ENCODE data around the gene RRAS. TPM values are rescaled to one million over a fixed set of nuclear protein-coding genes. Genes with fewer than 3 reads are reported as not detected.
A peak's percentile ranks its signal among the peaks of the same experiment; 100 is the strongest.
"Not testable (repeated sequence)": the region's sequence is repeated elsewhere in the genome, so short reads cannot be mapped to it uniquely, and the experiment has no call there.

Gene RRAS
- total RNA-seq, 1 experiment from 2014 or later: 43.3 TPM

DNA sequence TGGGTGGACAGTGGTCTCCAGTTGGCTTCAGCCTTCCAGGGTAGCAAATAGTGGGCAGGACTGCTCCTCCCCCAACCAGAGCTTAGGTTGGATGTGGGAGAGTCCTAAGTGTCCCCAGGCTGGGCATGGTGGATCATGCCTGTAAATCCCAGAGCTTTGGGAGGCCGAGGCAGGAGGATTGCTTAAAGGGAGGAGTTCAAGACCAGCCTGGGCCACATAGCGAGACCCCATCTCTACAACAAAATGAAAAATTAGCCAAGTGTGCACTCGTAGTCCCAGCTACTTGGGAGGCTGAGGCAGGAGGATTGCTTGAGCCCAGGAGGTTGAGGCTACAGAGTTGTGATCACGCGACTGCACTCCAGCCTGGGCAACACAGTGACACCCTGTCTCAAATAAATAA is 7.4 kb downstream of the RRAS start:
- no peak for DNase-seq (ENCODE audit: low read depth)

DNA sequence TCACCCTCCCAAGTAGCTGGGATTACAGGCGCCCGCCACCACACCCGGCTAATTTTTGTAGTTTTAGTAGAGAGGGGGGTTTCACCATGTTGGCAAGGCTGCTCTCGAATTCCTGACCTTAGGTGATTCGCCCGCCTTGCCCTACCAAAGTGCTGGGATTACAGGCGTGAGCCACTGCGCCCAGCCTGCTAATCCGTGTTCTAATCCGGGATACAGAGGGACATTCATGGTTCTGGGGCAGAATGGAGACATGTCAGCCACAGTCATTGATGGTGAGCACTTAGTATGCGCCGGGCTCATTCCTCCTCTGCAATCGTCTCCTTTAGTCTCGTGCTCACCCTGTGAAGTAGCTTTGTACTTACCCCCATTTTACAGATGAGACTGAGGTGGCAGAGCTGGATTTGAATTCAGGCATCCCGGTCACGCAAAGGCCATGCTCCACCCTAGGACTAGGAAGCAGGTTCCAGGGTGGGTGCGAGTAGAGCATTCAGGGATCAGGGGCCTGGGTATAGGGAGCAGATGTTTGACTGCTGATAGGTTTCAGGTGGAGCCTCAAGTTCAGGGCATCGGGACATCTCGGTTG is 8.2 kb downstream of the RRAS start:
- no peak for DNase-seq (ENCODE audit: low read depth)

DNA sequence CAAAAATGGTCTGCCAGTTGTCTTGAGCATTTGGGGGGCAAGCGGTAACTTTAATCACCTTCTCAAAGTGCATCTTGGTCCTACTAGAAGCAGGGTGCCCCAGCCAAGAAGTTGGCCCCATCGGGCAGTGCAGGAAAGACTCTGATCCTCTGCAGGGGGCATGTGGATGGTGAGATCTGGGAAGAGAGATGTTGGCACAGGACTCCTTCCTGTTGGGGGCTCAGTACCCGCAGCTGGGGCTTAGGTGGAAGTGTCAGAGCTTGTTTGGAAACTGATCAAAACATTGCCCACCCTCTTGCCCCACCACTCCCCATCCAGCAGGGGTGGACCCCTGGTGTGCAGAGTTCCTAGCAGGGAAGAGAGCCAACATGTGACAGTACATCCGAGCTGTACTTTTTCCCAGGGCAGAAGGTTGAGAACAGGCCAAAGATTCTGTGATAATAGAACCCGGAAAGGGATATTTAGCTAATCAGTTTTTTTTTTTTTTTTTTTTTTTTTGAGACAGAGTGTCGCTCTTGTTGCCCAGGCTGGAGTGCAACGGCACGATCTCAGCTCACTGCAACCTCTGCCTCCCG is 8.8 kb downstream of the RRAS start:
- DNase-seq (ENCODE audit: low read depth): peak; percentile 31

DNA sequence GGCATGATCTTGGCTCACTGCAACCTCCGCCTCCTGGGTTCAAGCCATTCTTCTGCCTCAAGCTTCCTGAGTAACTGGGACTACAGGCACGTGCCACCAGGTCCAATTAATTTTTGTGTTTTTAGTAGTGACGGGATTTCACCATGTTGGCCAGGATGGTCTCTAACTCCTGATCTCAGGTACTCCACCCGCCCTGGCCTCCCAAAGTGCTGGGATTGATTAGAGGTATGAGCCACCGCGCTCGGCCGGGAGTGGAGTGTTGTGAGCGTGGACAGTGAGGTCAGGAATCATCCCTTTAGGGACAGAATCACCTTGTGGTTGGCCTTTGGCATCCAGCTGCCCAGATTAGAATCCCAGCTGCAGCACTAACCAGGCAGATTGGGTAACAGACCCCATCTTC is 10.3 kb downstream of the RRAS start:
- DNase-seq (ENCODE audit: low read depth): no peak

DNA sequence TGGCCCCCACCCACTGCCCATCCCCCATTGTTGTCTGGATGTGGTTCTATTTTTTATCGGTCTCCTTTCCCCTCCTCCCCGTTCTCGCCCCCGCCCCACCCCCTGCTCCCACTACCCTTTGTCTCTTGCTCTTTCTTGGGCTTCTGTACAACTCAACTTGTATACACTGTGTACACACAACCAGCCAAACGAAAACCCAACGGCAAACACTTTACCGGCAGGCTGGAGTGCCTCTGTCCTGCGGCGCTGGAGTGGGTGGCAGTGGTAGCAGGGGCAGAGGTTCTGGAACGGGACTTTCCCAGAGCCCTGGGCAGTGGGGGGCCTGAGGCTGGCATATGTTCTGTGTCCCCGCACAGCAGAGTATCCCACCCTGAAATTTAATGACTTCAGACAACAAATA is 13.7 kb downstream of the RRAS start:
- DNase-seq (ENCODE audit: low read depth): no peak

DNA sequence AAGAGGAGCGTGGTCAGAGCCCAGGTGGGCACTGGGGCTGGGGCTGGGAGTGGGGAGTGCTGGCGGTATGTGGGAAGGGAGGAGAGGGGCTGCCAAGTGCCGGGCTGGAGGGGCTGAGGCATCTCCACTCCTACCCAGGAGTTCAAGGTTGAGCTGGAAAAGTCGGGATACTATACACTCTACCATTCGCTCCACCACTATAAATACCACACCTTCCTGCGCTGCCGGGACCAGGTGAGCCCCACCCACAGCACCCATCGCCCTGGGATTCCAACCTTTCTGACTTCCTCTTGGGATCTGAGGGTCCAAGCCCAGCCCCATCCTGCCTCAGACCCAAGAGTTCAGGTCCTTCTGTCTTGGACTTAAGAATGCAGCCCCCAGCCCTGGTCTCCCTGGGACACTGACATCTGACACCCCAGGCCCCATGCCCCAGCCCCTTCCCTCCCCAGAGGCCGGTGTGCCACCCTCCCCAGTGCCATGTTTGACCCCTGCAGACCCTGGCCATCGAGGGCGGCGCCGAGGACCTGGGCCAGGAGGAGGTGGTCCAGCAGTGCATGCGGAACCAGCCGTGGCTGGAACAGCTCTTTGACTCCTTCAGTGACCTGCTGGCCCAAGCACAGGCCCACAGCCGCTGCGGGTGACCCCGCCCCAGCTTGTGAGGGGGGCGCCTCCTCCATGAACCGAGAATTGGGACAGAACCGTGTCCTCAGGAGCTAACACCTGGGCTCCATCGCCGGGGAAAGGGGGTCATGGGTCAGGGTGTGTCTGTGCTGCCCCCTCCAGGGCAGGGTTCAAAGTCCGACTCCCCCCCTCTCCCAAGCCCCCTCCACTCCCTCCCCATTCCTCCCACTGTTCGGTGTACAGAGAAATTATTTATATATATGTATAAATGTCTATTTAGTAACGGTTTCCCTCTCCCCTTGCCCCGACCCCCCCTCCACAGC is 14.7 kb downstream of the RRAS start:
- DNase-seq (ENCODE audit: low read depth): no peak

DNA sequence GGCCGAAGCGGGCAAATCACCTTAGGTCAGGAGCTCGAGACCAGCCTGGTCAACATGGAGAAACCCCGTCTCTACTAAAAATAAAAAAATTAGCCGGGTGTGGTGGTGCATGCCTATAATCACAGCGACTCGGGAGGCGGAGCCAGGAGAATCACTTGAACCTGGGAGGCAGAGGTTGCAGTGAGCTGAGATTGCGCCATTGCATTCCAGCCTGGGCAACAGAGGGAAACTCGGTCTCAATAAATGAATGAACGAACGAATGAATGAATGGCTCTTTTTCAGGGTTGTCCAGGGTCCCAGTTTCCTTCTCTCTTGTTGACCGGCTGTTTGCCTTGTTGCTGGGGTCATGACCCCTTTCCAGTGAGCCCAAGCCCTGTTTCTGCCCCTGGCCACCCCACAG is 22.1 kb downstream of the RRAS start:
- DNase-seq (ENCODE audit: low read depth): not testable (repeated sequence)

DNA sequence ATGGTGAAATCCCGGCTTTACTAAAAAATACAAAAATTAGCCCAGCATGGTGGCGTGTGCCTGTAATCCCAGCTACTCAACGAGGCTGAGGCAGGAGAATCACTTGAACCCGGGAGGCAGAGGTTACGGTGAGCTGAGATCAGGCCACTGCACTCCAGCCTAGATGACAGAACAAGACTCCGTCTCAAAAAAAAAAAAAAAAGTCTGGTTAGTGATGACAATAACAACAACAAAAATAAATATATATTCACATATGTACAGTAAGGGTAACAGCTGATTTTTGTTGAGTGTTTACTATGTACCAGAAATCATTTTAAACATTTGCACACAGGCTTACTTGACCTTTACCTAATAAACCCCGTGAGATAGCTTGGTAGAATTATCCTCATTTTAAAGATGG is 23.0 kb downstream of the RRAS start:
- no peak for DNase-seq (ENCODE audit: low read depth)

DNA sequence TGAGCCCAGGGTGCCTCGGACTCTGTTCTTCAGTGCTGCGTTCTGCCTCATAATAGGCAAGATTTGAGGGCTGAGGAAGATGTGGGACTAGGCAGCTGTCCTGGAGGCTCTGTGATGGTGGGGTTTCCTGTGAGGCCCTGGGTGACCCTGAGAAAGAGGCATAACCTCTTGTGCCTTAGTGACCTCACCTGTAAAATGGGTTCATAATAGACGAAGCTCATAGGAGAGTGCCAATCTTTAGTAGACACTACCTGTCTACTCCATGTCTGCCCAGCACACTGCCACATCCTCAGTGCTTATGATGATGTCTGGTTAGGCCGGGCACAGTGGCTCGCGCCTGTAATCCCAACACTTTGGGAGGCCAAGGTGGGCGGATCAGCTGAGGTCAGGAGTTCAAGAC is 23.4 kb downstream of the RRAS start:
- DNase-seq (ENCODE audit: low read depth): no peak

DNA sequence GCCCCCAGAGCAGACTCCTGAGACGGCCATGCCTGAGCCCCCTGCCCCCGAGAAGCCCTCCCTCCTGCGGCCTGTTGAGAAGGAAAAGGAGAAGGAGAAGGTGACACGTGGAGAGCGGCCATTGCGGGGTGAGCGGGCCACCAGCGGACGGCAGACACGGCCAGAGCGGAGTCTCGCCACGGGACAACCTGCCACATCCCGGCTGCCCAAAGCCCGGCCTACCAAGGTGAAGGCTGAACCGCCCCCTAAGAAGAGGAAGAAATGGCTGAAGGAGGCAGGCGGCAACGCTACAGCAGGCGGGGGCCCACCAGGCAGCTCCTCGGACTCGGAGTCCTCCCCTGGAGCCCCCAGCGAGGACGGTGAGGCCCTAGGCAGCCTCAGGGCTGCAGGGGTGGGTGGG is 24.1 kb downstream of the RRAS start:
- no peak for DNase-seq (ENCODE audit: low read depth)

DNA sequence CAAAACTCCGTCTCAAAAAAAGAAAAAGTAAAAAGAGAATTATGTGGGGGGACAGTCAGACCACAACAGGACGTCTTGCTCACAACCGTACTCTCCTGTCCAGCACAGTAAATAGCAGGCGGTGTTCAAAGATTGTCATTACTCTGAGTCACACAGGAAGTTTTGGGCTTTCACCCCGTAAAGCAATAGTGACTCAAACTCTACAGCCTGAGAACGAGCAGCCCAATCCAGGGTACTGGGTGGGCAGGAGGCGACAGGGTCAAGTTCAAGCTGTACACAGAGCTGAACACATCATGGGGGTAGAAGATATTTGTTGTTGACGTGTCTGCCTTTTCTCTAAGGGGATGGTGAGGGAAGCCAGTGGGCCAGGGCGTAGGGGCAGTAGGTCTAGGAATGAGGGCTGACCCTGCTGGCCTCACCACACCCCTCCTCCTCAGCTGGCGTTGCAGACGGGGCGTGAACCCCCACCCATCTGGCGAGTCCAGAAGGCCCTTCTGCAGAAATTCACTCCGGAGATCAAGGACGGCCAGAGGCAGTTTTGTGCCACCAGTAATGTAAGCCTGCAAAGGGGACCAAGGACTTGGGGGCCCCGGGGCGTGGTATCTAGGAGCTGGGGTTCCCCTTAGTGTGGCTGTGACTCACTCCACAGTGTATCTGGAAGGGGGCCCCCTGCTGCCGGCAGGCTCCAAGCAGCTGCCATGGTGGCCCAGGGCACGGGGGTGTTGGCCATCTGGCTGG is 25.7 kb downstream of the RRAS start:
- DNase-seq (ENCODE audit: low read depth): peak; percentile 94

DNA sequence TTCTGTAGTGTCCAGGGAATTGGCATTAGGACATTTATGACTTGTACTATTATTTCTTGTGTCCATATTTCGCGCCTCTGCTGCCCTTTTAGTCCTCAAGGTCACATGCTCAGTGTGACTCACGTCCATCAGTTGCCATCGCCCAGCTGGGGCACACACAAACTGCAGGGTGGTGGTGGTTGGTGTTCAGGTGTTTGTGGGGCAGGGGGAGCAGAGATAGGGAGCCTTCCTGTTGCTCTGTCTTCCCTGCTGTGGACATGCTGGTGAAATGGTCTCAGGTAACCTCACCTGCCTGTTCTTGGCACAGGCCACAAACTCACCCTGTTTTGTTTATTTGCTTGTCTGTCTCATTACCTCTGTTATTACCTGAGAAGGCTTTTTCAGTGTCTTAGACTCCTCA is 26.6 kb downstream of the RRAS start:
- DNase-seq (ENCODE audit: low read depth): peak; percentile 73

DNA sequence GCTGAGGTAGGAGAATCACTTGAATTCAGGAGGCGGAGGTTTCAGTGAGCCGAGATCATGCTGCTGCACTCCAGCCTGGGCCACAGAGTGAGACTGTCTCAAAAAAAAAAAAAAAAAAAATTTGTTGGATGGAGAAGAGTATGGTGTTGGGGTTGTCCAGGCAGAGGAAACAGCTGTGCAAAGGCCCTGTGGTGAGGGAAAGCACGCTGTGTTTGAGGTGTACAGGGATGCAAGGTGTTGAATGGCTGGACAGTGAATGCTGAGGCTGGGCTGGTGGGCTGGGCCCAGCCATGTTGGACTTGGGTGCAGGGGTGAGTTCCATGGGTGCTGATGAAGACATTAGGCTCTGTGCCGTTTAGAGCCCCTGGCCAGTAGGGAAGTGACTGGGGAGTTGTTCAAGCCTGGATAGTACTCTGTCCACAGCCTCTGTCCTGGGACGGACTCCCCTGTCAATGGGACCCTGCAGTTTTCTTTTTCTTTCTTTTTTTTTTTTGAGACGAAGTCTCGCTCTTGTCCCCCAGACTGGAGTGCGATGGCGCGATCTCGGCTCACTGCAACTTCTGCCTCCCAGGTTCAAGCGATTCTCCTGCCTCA is 30.3 kb downstream of the RRAS start:
- no peak for DNase-seq (ENCODE audit: low read depth)

DNA sequence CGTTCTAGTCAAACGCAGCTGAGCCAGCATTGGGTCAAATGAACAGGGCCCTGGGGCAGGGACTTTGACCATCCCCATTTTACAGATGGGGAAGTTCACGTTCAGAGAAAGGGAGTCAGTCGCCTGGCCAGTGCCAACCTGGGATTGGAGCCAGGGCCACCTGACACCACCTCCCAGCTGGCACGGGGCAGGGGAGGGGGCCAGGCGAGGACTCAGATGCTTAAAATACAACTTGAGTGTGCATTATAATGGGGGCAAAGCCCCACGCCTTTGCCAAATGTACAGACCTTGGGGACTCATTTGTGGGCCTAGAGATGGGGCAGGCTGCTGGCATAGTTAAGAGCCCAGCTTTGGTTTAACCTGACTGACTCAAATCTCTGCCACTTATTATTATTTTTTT is 34.3 kb downstream of the RRAS start:
- DNase-seq (ENCODE audit: low read depth): no peak

DNA sequence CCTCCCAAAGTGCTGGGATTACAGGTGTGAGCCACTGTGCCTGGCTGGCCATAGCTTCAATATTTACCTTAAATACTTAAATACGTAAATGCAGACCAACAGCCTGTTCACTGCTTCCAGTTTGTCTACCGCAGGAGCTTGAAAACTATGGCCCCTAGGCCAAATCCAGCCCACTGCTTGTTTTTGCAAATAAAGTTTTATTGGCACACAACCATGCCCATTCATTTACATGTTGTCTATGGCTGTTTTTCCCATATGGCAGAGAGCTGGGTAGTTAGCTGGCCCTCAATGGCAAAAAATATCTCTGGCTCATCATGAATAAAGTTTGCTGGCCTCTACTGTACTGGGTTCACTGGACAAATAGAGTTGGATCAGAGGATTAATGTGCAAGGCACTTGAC is 37.1 kb downstream of the RRAS start:
- DNase-seq (ENCODE audit: low read depth): no peak

DNA sequence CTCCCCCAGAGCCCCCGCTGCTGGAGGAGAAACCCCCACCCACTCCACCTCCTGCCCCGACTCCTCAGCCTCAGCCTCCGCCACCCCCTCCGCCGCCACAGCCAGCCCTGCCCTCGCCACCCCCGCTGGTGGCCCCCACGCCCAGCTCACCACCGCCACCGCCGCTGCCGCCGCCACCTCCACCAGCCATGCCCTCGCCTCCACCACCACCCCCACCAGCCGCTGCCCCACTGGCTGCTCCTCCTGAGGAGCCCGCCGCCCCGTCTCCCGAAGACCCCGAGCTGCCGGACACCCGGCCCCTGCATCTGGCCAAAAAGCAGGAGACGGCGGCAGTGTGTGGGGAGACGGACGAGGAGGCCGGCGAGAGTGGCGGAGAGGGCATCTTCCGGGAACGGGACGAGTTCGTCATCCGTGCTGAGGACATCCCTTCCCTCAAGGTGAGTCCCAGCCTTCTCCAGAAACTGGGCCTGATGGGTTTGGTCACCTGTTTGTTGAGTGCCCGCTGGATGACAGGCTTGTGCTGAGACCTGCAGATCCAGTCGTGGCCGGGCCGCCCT is 38.4 kb downstream of the RRAS start:
- no peak for DNase-seq (ENCODE audit: low read depth)

DNA sequence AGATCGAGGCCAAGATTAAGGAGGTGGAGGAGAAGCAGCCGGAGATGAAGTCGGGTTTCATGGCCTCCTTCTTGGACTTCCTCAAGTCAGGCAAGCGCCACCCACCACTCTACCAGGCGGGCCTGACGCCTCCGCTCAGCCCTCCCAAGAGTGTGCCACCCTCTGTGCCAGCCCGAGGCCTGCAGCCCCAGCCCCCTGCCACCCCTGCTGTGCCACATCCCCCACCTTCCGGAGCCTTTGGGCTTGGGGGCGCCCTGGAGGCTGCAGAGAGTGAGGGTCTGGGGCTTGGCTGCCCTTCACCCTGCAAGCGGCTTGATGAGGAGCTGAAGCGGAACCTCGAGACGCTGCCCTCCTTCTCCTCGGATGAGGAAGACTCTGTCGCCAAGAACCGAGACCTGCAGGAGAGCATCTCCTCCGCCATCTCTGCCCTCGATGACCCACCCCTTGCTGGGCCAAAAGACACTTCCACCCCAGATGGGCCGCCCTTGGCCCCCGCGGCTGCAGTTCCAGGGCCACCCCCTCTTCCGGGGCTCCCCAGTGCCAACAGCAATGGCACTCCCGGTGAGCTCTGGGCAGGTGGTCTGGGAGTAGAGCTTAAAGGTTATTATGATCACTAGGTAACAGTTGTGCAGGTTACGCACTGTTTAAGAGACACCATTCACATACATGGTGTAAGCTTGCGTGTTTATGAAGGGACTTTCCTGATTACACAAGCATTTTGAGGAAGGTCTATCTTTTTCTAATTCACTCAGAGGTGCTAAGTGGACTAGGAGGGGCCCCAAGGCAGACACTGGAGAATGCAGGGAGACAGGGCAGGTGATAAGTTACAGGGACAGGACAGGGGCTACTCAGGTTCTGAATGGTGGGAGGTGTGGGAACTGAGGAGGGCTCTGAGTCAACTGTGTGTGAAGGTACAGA is 40.3 kb downstream of the RRAS start:
- no peak for DNase-seq (ENCODE audit: low read depth)

DNA sequence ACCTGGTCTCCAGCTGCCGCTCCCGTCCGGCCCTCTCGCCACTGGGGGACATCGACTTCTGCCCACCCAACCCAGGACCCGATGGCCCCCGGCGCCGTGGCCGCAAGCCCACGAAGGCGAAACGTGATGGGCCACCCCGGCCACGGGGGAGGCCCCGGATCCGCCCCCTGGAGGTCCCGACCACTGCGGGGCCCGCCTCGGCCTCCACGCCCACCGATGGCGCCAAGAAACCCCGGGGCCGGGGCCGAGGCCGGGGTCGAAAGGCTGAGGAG is 42.3 kb downstream of the RRAS start:
- DNase-seq (ENCODE audit: low read depth): no peak

DNA sequence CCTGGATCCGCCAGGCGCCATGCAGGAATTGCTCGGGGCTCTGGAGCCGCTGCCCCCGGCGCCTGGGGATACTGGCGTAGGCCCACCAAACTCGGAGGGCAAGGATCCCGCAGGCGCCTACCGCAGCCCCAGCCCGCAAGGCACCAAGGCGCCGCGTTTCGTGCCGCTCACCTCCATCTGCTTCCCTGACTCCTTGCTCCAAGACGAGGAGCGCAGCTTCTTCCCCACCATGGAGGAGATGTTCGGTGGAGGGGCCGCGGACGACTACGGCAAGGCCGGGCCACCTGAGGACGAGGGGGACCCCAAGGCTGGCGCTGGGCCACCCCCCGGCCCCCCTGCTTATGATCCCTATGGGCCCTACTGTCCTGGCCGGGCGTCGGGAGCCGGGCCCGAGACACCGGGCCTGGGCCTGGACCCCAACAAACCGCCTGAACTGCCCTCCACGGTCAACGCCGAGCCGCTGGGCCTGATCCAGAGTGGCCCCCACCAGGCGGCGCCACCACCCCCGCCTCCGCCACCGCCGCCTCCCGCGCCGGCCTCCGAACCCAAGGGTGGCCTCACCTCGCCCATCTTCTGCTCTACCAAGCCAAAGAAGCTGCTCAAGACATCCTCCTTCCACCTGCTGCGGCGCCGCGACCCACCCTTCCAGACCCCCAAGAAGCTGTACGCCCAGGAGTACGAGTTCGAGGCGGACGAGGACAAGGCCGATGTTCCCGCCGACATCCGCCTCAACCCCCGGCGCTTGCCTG is 42.8 kb downstream of the RRAS start:
- no peak for DNase-seq (ENCODE audit: low read depth)

DNA sequence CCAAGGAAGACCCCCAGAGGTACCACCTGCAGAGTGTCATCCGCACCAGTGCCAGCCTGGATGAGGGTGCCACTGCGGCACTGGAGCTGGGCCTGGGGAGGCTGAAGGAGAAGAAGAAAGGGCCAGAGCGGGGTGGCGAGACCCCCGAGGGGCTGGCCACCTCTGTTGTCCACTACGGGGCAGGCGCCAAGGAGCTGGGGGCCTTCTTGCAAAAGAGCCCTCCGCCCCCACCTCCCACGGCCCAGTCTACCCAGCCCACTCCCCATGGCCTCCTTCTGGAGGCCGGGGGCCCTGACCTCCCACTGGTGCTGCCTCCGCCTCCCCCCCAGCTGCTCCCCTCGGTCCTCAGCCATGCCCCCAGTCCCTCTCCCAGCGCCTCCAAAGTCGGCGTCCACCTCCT is 43.5 kb downstream of the RRAS start:
- DNase-seq (ENCODE audit: low read depth): no peak

All from M059J (cell line).